ENCODE results near the gene ZNF474. TPM values are rescaled to one million over a fixed set of nuclear protein-coding genes. Genes with fewer than 3 reads are reported as not detected.
"Not testable (repeated sequence)": the region's sequence is repeated elsewhere in the genome, so short reads cannot be mapped to it uniquely, and the experiment has no call there.

The ZNF474 gene
- total RNA-seq, 1 donor from 2014 or later: 0.26 TPM

DNA sequence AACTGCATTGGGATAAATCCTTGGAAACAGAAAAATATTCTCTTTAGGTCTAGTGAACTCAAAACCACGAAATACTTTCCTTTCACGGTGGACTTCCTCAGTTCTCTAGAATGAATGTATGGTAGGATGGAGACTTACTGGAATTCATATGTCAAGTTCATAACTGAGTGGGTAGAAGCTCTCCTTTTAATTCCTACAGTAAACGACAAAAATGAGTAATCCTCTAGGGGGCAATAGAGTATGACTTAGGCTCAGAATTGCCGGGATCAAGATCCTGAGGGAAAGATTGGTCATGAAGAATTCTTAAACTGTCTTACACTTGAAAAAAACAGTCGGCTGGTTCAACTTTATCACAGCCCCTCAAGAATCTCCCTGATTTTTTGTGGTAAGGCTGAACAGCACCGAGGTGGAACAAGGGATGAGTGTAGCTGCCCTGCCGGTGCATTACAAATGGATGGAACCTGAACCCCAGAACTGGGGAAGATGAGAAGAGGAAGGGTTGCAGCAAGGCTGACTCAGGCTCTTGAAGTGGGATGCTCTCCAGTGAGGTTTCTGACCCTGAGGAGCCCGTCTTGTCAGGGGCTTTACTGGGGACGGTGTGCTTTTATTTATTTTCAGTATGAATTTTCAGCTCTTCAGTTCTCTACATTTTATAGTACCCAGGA is 37.3 kb upstream of the ZNF474 start:
- DNase-seq (ENCODE audit: low read depth): peak; percentile 59
- Histone ChIP-seq H3K27me3 (ENCODE audit: control insufficient read depth, insufficient read depth, low read length) (no peaks in the 10 kb centered on the region), H3K4me3 (ENCODE audit: low read depth, low read length) (no peak overlapping the region), H3K36me3 (ENCODE audit: control insufficient read depth, insufficient read depth, low read length) (no peaks in the 10 kb centered on the region)
- FAIRE-seq: peak; percentile 13
- TF ChIP-seq, protein P1, sequence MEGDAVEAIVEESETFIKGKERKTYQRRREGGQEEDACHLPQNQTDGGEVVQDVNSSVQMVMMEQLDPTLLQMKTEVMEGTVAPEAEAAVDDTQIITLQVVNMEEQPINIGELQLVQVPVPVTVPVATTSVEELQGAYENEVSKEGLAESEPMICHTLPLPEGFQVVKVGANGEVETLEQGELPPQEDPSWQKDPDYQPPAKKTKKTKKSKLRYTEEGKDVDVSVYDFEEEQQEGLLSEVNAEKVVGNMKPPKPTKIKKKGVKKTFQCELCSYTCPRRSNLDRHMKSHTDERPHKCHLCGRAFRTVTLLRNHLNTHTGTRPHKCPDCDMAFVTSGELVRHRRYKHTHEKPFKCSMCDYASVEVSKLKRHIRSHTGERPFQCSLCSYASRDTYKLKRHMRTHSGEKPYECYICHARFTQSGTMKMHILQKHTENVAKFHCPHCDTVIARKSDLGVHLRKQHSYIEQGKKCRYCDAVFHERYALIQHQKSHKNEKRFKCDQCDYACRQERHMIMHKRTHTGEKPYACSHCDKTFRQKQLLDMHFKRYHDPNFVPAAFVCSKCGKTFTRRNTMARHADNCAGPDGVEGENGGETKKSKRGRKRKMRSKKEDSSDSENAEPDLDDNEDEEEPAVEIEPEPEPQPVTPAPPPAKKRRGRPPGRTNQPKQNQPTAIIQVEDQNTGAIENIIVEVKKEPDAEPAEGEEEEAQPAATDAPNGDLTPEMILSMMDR (IDR thresholded peaks at IDR 0.05; ENCODE audit: insufficient read depth, low read length, severe bottlenecking): peak; percentile 52

- no peak overlapping the region for H3K4me3 ChIP-seq (ENCODE audit: low read depth, low read length)
- FAIRE-seq (no peak), DNase-seq (ENCODE audit: low read depth) (no peak)
- no peaks in the 10 kb centered on the region for H3K27me3 ChIP-seq (ENCODE audit: control insufficient read depth, insufficient read depth, low read length)
- TF ChIP-seq, protein P1 (IDR thresholded peaks at IDR 0.05; ENCODE audit: insufficient read depth, low read length, severe bottlenecking): no peak
- H3K36me3 ChIP-seq (ENCODE audit: control insufficient read depth, insufficient read depth, low read length): no peaks in the 10 kb centered on the region
These were observed 35.7 kb upstream of the ZNF474 start for GRCh38 chr5:122093415-122094180.

- not testable (repeated sequence) for H3K27me3 ChIP-seq (ENCODE audit: control insufficient read depth, insufficient read depth, low read length); FAIRE-seq; DNase-seq (ENCODE audit: low read depth); H3K36me3 ChIP-seq (ENCODE audit: control insufficient read depth, insufficient read depth, low read length); H3K4me3 ChIP-seq (ENCODE audit: low read depth, low read length)
These were observed 35.1 kb upstream of the ZNF474 start for GRCh38 chr5:122094251-122094650.

DNA sequence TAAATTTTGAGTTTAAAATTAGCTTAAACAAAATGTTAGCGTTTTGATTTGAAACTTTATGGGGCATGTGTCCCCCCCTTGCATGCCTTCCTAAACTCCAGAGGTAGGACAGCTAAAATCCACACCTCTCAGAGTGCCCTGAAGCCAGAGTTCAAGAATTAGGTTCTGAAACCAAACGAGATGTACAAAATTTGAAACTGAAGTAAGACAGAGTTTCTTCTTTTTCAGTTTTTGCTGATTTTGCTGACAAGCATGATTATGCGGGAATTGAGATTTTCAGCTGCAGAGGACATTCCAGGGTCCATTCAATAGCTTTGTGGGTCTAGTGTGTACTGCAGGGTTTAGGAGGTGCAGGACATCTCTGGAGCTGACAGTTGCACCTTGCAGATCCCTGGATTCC is 34.2 kb upstream of the ZNF474 start:
- TF ChIP-seq, protein P1 (IDR thresholded peaks at IDR 0.05; ENCODE audit: insufficient read depth, low read length, severe bottlenecking): no peak
- no peaks in the 10 kb centered on the region for H3K27me3 ChIP-seq (ENCODE audit: control insufficient read depth, insufficient read depth, low read length)
- no peak for DNase-seq (ENCODE audit: low read depth)
- no peak for FAIRE-seq
- H3K4me3 ChIP-seq (ENCODE audit: low read depth, low read length): no peak overlapping the region
- H3K36me3 ChIP-seq (ENCODE audit: control insufficient read depth, insufficient read depth, low read length): no peaks in the 10 kb centered on the region

- Histone ChIP-seq H3K36me3 (ENCODE audit: control insufficient read depth, insufficient read depth, low read length) (no peaks in the 10 kb centered on the region), H3K4me3 (ENCODE audit: low read depth, low read length) (no peak overlapping the region), H3K27me3 (ENCODE audit: control insufficient read depth, insufficient read depth, low read length) (no peaks in the 10 kb centered on the region)
- FAIRE-seq (no peak), DNase-seq (ENCODE audit: low read depth) (no peak)
- TF ChIP-seq, protein P1 (IDR thresholded peaks at IDR 0.05; ENCODE audit: insufficient read depth, low read length, severe bottlenecking): no peak
These were observed 32.0 kb upstream of the ZNF474 start for GRCh38 chr5:122097391-122097790.

DNA sequence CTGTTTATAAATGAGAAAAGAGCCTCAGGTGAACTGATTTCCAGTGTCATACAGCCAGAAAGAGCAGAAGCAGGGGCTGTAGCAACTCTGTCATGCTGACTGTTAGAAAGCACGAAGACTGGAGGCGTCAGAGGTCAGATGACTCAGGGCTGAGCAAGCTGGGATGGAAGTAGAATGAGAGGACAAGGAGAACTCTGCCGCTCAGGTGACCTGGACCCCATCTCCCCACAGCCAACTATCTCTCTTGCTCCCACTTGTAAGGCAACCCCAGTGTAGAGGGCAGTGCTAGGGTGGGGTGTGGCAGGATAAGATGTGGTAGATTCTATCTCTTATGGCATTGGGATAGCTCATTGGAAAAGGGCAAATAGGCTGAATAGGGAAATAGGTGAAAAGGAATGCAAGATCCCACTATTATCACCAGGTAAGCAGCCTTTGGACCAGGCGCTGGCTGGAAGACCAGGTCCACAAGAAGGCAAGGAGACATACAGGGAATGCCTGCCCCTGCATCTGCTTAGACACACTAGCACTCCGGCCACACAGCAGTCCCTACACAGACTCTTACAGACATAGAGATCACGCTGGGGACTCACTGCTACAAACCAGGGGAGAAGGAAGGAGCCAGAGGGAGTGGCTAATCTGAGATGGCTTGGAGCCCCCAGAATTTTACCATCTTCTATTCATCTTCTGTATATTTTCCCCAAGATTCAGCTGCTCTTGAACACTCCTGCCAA is 30.1 kb upstream of the ZNF474 start:
- H3K4me3 ChIP-seq (ENCODE audit: low read depth, low read length): no peak overlapping the region
- TF ChIP-seq, protein P1 (IDR thresholded peaks at IDR 0.05; ENCODE audit: insufficient read depth, low read length, severe bottlenecking): no peak
- H3K27me3 ChIP-seq (ENCODE audit: control insufficient read depth, insufficient read depth, low read length): no peaks in the 10 kb centered on the region
- H3K36me3 ChIP-seq (ENCODE audit: control insufficient read depth, insufficient read depth, low read length): no peaks in the 10 kb centered on the region
- DNase-seq (ENCODE audit: low read depth) (peak; percentile 88), FAIRE-seq (peak; percentile 64)

Data from bronchial epithelial cell (primary cell).